Fibroblast of upper back skin (primary cell): ENCODE measurements around the gene ANKRD53.

Source experiments
- DNase-seq: peaks from one replicate; pipeline ENCODE4 v3.0.0-alpha.2; 2013

ANKRD53 gene, protein sequence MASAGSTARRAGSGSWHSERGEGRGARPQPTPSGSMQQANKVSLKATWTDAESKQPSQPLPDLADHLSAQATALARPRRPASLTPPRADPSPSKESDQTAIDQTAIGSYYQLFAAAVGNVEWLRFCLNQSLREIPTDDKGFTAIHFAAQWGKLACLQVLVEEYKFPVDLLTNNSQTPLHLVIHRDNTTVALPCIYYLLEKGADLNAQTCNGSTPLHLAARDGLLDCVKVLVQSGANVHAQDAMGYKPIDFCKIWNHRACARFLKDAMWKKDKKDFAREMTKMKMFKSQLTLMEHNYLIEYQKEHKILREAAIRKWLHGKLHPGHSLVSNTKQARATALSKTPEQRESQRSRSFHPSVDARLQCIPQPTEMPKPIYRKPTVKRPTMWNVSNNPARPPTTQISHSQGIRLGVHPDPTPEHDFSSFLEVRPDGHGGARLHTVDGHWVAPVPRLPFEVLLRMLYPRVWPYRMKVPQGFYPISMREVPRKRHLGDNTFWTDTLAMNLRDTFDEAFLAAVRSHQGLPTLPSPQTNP

DNA sequence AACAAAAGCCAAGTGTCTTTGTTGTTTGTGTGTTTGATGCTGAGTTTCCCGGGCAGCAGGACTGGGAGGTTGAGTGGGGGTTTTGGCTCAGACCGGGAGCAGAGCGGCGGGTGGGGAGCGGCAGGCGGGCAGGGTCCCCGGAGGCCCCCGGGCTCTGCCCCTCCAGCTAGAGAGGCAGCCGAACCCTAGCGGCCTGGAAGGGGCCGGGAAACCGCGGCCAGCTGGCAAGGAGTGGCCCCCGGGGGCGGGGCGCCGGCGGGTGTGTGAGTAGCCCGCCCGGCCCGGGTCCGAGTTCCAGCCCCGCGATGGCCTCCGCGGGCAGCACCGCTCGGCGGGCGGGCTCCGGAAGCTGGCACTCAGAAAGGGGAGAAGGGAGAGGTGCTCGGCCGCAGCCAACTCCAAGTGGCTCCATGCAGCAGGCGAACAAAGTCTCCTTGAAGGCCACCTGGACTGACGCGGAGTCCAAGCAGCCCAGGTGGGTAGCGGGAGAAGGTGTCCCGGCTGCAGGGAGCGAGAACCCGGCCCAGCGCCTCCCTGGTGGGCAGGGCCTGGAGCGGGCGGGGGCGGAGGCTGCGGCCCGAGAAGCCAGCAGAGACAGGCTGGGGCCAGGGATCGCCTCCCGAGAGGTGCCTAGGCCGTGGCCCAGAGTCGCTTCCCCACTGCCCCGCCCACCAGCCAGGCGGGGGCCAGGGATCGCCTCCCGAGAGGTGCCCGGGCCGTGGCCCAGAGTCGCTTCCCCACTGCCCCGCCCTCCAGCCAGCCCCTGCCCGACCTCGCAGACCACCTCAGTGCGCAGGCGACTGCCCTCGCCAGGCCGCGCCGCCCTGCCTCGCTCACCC, at the start of gene ANKRD53:
TSS of gene ANKRD53 (plus strand) at position 290 of the 839 bp plus-strand sequence. CDS start at position 306, 16 bp downstream.
- DNase-seq: no peak

DNA sequence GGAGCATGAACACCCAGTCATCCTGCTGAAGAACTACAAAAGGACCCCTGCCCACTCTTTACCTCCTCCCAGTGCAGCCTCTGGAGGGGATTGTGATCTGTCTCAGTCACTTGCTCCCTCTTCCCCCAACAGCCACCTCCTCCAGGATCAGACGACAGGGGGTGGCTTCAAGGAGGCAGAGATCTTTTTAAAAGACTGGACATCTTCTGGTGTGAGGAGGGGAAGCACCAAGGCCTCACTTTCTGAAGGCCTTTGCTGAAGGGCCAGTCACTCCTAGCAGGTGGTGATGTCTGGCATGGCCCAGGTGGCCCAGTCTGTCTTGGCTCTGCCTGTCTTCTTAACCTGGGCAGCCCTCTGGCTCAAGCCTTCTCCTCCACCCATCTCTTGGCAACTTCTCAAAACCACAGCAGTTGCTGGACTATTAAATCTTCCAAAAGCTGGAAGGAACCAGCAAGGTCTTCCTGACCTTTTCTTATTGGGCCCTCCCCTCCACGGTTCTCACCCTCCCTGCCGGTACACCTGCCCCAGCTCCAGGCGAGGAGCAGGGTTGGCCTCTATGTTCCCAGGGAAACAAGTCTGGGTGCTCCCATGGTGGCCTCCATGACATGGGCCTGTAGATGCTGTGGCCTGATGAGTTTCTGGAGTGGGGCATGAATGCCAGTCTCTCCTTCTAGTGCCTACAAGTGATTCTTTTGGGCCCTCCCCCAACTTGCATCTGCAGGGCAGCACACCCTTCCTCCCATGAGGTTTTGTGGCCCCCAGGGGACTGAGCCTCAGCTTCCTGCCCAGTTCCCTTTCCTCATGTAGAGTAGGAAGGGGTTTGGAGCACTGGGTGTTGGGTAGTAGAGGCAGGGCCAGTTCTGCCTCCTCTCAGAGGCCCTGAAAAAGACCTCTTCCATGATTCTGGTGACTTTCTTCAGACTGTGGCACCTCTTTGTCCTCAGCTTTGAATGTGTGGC, 47.8 kb upstream of the ANKRD53 start:
- no peak for DNase-seq

DNA sequence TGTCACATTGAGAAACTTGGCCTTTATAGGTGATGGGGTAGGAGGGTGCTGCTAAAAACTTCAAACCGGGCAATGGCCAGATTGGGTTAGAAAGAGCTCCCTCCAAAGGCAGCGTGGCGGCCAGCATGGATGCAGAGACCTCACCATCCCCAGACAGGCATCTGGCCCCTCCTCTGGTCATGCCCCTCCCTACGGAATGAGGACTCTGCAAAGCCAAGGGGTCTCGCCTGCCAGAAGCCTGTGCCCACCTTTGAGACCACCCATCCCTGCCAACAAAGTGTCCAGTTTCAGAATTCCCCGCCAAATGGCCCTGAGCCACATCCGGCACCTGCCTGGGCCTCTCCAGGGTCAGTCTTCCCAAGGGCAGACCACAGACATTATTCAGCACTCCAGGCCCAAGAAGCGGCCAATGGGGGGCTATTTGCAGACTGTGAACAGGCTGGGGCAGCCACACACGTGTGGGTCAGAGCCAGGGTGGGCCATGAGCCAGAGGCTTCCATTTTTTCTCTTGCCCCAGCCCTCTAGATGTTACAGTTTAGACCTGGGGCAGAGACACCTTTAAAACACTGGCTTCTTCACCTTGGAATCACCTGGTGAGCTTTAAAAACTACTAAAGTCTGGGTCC, 46.9 kb upstream of the ANKRD53 start:
- DNase-seq: no peak

DNA sequence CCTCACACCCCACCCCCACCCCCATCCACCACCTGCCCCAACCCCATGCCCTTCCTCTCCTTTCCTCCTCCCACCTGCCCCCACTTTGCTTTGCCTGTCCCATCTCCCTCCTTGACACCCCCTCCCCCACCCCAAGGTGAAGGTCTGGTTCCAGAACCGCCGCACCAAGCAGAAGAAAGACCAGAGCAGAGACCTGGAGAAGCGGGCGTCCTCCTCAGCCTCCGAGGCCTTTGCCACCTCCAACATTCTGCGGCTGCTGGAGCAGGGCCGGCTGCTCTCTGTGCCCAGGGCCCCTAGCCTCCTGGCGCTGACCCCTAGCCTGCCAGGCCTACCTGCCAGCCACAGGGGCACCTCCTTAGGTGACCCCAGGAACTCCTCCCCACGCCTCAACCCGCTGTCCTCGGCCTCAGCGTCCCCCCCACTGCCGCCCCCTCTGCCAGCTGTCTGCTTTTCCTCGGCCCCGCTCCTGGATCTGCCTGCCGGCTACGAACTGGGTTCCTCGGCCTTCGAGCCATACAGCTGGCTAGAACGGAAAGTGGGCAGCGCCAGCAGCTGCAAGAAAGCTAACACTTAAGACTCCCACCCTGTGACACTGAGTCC, 45.7 kb upstream of the ANKRD53 start:
- DNase-seq: no peak

DNA sequence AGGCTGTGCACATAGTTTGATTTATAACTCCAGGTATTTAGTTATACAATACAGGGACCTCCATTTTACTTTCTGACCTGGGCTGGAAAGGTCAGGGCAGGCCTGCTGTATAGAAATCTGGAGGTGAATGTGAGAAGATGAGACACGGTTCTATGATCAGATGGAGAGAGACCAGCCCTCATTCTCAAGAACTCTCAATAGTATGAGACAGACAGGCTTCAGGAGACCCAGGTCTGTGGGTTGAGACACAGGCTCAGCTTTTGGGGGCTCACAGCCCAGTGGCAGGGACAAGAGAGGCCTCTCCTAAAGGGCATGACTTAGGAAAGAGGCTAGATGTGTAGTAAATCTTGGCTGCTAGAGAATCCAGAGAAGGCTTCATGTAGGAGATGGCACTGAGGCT, 43.4 kb upstream of the ANKRD53 start:
- DNase-seq: no peak

DNA sequence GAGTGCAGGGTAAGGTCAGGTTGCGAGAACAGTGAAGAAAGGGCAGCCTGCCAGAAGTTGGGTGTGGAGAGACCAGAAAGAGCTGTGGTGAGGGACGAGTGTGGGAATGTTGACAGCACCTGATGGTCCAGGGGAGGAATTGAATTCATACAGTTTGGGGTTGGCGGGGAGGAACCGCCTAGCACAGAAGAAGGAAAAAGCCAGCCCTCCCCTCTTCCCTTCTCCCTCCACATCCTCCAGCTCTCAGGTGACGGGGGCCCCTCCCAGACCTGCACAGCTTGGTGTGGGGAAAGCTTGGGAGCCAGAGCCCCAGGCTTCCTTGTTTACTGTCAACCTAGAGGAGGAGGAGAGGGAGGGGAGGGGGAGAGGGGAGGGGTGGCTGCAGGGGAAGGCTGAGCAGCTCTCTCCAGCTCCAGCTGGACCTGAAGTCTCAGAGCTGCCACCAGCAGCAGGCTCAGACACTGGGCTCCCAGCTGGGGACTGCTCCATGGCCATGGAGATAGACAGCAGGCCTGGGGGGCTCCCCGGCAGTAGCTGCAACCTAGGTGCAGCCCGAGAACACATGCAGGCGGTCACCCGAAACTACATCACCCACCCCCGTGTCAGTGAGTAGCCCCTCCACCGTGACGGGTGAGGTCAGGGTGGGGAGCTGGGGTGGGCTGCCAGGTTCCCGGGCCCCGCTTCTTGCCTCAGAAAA, 42.8 kb upstream of the ANKRD53 start, which contains the start of gene ATP6V1B1:
TSS of gene ATP6V1B1 (plus strand) at position 433 of the 697 bp plus-strand sequence. CDS start at position 488, 55 bp downstream.
- no peak for DNase-seq

DNA sequence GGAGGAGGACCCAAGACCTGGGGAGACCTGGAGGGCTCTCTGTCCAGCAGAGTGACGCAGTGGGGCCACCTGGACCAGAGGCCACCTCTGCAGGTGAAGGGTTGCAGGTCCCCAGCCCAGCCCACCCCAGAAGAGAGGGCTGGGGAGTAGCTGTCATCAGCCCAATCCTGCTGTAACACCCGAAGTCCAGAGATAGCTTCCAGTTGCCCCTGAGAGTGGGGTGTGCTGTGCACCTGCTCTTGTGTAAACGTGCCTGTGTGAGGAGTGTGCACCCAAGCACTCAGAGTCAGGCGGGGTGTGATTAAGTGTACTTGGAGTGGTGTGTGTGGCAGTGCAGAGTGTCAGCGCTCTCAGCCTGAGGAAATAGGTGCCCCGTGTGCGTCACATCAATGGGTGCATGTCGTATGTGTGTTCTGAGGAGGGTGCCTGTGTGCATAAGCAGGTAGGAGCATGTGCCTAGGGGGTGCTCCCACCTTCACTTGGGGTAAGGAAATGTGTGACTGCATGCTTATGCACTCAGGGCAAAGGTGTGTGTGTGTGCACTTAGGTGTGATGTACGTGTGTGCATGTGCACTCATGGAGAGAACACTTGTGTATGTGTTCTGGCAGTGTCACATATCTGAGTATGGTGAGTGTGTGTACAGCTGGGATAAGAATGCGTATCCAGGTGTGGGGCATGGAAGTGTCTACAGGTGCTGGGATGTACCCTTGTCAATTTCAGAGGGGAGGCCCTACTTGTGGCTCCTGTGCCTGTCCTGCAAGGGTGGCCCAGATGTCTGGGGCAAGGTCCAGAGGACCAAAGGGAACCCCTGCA, 42.1 kb upstream of the ANKRD53 start:
- DNase-seq: no peak

DNA sequence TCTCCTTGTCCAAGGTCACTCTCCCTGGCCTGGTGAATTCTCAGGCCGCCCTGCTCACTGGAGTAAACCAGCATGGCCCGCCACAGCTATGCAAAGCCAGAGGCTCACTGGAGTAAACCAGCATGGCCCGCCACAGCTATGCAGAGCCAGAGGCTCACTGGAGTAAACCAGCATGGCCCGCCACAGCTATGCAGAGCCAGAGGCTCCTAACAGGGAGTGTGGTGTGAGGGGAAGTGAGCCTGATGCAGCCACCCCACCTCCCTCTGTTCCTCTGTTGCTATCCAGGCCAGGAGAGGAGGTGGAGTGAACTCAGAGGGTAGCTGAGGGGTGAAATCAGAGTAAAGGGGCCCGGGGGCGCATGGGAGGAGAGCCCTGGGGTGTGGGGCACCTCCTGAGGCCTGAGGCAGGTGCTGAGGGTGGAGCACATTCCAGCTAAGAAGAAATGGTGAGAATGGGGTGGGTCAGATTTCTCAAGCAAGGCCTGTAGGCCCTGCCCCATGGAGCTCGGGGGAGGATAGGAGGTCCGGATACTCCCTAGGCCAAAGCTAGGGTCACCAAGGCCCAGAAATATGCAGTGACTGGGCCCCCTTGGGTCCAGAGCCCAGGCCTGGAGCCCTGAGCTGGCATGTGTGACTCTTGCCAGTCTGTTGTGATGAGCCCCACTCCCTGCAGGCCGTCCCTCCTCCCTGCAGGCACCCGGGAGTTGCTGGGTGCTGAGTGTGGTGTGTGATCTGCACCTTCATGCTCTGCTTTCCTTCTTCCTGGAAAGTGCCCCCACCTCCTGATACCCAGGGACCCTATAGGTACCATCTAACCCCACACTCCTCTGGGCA, 41.2 kb upstream of the ANKRD53 start:
- no peak for DNase-seq

DNA sequence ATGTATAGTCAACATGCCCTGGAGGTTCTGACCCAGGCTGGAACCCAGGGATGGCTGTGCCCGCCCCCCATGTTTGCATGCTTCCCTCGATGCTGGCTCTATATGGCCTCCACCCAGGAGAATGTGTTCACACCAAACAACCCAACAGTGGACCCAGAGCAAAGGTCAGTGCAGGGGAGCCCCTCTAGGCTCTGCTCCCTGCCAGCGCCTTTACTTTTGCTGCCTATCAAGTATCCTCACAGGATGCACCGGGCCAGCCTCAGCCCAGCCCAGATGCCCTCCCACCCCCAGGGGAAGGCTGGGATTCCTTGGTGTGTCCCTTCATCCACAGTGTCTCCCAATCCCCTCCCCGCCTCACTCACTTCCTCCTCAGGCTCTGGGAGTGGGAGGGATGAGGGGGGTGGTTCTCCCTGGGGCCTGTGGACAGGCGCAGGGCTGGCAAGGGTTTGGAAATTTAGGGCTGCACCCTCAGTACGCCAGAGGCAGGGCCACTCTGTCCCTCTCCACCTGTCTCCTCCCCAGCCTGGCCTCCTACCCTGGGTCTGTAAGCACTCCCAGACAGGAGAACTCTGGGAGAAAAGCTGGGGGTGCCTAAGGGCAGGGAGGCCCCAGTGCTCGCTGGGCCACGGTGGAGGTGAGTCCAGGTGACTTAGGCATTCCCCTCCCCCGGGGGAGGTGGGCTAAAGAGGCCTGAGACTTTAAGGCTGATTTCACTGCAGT, 40.4 kb upstream of the ANKRD53 start:
- DNase-seq: no peak

DNA sequence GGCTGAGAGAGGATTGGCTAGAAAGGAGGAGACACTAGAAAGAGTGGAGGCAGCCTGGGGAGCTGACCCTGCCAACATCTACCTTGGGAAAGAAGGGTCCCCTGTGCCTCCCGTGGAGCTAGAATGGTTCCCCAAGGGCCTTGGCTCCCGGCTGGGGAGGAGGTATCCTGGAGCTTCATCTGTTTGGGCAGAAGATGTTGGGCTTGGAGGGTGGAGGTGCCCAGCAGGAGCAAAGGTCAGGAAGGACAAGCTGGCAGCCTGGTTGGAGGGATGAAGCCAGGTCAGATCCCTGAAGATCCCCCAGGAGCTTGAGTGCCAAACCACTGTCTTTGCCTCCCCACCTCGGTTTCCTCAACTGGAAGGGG, 39.9 kb upstream of the ANKRD53 start:
- DNase-seq: no peak

DNA sequence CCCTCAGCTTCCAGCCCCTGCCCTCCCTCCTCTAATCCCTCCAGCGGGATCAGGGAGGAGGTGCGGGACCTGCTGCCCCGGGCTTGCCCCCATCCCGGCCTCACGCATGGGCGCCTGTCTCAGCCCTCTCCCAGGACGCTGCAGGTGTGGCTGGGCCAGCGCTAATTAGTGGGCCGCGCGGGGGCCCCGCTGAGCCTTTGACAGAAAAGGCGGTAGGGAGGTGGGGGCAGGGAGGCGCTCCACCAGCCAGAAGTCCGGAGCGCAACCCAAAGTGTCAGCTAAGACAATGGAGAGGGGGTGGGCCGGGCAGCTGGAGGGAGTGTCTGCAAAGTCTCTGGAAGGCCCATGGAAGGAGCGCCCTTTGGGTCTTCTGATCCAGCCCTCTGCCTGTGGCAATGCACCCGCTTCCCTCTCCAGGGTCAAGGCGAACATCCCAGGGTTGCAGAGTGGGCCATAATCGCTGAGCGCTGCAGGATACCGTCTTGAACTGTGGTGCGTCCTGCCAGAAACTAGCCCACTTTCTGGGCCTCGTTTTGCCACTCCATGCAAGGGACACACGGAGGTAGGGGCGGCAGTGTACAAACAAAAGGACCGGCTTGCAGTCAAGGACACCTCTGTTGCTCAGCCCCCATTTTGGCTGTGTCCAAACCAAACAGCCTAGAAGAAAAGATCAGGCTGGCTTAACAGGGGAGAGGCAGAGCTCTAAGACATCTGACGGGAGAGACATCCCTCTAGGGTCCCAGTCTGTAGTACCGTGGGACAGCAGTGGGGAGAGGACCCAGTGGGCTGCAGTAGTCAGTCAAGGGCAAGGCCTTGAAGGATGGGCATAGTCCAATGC, 39.2 kb upstream of the ANKRD53 start:
- no peak for DNase-seq

DNA sequence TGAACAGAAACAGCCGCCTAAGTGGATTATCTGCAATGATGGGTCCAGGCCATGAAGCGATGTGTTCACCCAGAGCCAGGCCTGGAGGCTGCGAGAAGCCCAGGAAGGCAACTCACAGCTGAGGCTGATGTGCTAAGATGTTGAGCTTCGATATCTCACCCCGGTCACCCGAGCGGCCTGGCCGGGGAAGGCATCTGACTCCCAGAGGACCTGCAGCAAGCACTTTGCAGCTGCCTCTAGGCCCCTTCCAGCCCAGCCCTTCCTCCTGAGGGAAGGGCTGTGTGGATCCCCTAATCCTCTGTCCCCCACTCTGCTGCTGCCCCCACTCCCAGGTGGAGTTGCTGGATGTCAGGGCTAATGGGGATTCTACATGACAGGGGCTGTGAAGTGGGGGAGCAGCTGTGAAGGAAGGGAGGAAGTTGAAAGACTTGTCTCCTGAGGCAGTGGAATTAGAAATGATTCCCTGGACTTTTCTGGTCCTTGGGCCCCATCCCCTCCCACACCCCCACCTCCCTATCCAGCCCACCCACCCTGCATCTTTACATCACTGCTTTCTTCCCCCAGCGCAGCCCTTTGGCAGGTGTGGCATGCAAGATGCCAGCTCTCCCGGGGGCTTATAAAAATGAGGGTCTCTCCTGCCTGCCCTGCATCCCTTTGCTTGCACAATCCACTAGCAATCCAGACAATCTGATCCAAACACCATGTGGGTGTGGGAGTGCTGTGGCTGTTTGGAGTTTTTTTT, 38.4 kb upstream of the ANKRD53 start:
- DNase-seq: no peak

DNA sequence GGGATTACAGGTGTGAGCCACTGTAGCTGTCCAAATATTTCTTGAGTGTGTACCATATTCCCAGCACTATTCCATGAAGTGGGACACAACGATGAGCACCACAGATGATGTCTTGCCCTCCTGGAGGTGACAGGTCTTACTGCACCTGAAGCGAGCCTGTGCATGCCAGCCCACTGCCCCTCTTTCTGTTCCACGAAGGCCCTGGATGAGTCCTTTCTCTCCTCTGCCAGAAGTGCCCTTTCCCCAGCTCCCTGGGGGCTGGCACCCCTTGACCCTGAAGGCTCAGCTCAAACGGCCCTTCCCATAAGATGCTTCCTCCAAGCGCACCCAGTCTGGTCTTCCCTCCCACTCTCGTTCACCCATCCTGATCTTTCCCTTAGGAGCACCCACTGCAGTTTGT, 37.2 kb upstream of the ANKRD53 start:
- DNase-seq: no peak

DNA sequence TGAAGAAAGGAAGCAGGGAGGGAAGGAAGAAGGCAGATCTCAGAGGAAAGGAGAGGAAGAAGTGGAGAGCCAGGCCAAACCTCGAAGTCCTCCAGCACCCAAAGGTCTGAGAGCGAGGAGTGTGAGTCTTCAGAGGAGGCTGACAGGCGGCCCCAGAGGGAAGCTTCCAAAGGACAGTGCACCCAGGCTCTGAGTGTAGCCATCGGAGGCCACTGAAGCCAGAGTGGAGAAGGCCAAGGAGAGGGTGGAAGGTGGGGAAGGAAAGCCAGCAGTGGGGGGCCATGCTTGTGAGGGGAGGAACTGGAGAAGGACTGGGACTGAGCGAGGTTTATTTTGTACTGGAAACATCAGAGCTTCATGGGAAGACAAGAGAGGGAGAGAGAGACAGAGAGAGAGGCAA, 36.7 kb upstream of the ANKRD53 start:
- DNase-seq: no peak

DNA sequence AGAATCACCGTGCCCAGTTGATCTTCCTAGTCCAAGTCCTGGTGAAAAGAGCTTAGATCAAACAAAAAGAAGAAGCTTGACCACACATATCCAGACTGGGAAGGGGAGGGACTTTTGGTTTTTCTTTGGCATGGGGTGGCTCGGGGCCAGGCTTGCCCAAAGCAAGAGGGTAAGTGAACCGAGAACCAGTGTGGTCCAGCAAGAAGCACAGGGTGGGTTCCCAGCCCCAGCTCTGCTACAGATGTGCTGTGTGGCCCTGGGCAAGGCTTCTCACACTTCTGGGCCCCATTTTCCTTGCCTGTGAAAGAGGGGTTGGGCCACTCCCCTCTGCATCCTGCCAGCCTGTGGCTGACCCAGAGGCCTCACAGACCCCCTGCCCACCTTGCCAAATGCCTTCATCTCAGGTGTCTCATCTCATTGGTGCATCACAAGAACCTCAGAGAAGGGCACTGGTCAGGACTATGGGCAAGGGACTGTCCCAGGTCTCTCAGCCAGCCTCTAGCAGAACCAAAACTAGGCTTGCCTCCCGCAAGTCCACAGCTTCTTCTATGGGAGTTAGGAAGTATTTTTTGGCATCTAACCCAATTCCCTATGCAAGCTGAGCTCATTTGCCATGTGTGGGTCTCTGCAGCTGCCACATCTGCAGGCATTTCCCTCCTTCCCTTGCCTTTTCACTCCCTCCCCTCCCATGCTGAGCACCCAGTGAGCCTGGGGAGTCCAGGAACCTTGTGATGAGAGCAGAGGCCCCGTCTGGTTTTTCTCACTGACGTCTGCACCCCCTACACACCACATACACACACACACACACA, 35.8 kb upstream of the ANKRD53 start:
- peak; percentile 20 for DNase-seq
